ENCODE data around the gene NEDD4. TPM values are rescaled to one million over a fixed set of nuclear protein-coding genes. Genes with fewer than 3 reads are reported as not detected.

Gene NEDD4
- total and polyA plus RNA-seq, 2 of the 4 experiments (the other 2 are of a cell fraction) = 27.4 to 80.7 TPM

- Histone ChIP-seq H3K4me3 (ENCODE audit: insufficient read depth, low read depth, low read length) (no peak overlapping the region), H3K9me1 (ENCODE audit: insufficient read depth, low read length) (no peaks in the 10 kb centered on the region), H4K20me1 (ENCODE audit: insufficient read depth, low read length) (no peaks in the 10 kb centered on the region), H3K4ac (ENCODE audit: low read depth, low read length) (no peak overlapping the region), H2BK20ac (ENCODE audit: low read depth, low read length) (no peak overlapping the region), H2BK5ac (ENCODE audit: low read depth, low read length, poor library complexity, severe bottlenecking) (no peak overlapping the region), H4K91ac (ENCODE audit: insufficient read depth, low read depth, low read length) (no peak overlapping the region), H3K23ac (ENCODE audit: low read depth, low read length) (no peak overlapping the region), H3K9me3 (ENCODE audit: control insufficient read depth, insufficient read depth, low read length) (no peaks in the 10 kb centered on the region), H3K27ac (ENCODE audit: insufficient read depth, low read length) (no peak overlapping the region), H3K9ac (ENCODE audit: low read depth, low read length) (no peak overlapping the region), H2BK15ac (ENCODE audit: low read depth, low read length) (no peak overlapping the region), H4K5ac (ENCODE audit: low read depth, low read length) (no peak overlapping the region), H3K18ac (ENCODE audit: low read depth, low read length) (no peak overlapping the region), H3K4me1 (ENCODE audit: control insufficient read depth, insufficient read depth, low read length) (no peaks in the 10 kb centered on the region), H2AFZ (replicated peaks; ENCODE audit: low read length, poor library complexity) (peak overlapping the region; percentile 37), H2AK9ac (replicated peaks; ENCODE audit: low read depth, low read length, poor library complexity) (peak overlapping the region; percentile 15), H3K4me2 (ENCODE audit: low read depth, low read length) (no peak overlapping the region), H2BK120ac (ENCODE audit: low read depth, low read length) (no peak overlapping the region), H3K79me1 (ENCODE audit: low read depth in 1 of 2, low read length in 2 of 2) (no peaks in the 10 kb centered on the region), H3K14ac (replicated peaks; ENCODE audit: low read depth, low read length) (no peak overlapping the region), H3K56ac (ENCODE audit: extremely low read depth, insufficient read depth, low read length) (no peak overlapping the region), H4K8ac (ENCODE audit: low read depth in 2 of 2, low read length in 2 of 2) (no peak overlapping the region), H3K36me3 (ENCODE audit: control insufficient read depth, insufficient read depth, low read length) (no peaks in the 10 kb centered on the region), H2AK5ac (ENCODE audit: low read depth, low read length) (no peak overlapping the region), H3K27me3 (ENCODE audit: control insufficient read depth, insufficient read depth, low read length) (no peaks in the 10 kb centered on the region)
- intact Hi-C loops (cut with micrococcal nuclease) (no loop called here), dilution Hi-C loops (cut with HindIII; ENCODE audit: low sequenced_read_pairs, unreplicated experiment) (no loop called here), in situ Hi-C loops (cut with MboI; ENCODE audit: low sequenced_read_pairs) (no loop called here)
- ChIA-PET POLR2A (ENCODE audit: unreplicated experiment) (no interaction called here), CTCF (interaction anchor here (1.5 kb wide), 1 partner anchor 14 kb away, joined by 4 read pairs; no protein-coding TSS in a partner anchor)
- DNase-seq (no peak), ATAC-seq (ENCODE audit: low read depth) (no peak)
- WGBS, 2 experiments (ENCODE audit: extremely low coverage in 2 of 2, insufficient read length in 1 of 2) = no CpG with 5 or more reads among the region's 1 CpG
- TF ChIP-seq CHD1 (IDR thresholded peaks at IDR 0.05; ENCODE audit: low read depth, low read length) (no peak), BHLHE40 (IDR thresholded peaks at IDR 0.05; ENCODE audit: low read depth, low read length) (no peak), NFE2L2 (IDR thresholded peaks at IDR 0.05; ENCODE audit: low read depth, low read length) (no peak), POLR2A (IDR thresholded peaks at IDR 0.05; ENCODE audit: low read depth, low read length) (no peak), CTCF (conservative IDR thresholded peaks at IDR 0.05; ENCODE audit: low read depth, low read length) (no peak), MAZ (IDR thresholded peaks at IDR 0.05; ENCODE audit: borderline replicate concordance, low read depth, low read length) (no peak), MXI1 (IDR thresholded peaks at IDR 0.05; ENCODE audit: borderline replicate concordance, low read depth, low read length) (no peak), USF2 (IDR thresholded peaks at IDR 0.05; ENCODE audit: low read depth, low read length) (no peak), RCOR1 (IDR thresholded peaks at IDR 0.05; ENCODE audit: insufficient replicate concordance, low read length) (no peak), RFX5 (IDR thresholded peaks at IDR 0.05; ENCODE audit: low read depth, low read length) (no peak), RAD21 (IDR thresholded peaks at IDR 0.05; ENCODE audit: low read length) (no peak), FOS (IDR thresholded peaks at IDR 0.05; ENCODE audit: low read depth, low read length) (no peak), SMC3 (IDR thresholded peaks at IDR 0.05; ENCODE audit: low read depth, low read length) (no peak), ELK1 (IDR thresholded peaks at IDR 0.05; ENCODE audit: borderline replicate concordance, low read depth, low read length) (no peak), MAFK (IDR thresholded peaks at IDR 0.05; ENCODE audit: low read depth, low read length) (no peak), CEBPB (IDR thresholded peaks at IDR 0.05; ENCODE audit: low read depth, low read length) (no peak)
- BruUV-seq (replicated peaks) = no TSS peak
These were observed 39.0 kb upstream of the NEDD4 start for GRCh38 chr15:56032373-56032772.

Data from IMR-90 (cell line).